Neuronal stem cell (in vitro differentiated cells): Measurements from ENCODE around the gene HDAC4.

Experiments used
- DNase-seq: peaks from one replicate; pipeline ENCODE4 v3.0.0-alpha.2; 2013; ENCODE audit warnings: low spot score
- H2AFZ ChIP-seq: one replicate; pipeline ENCODE4 v1.6.1; 2013; ENCODE audit warnings: mild to moderate bottlenecking, low read length, inconsistent platforms
- H2AK5ac ChIP-seq: 2 replicates; pipeline ENCODE4 v1.6.1; 2013; ENCODE audit warnings: low read depth, mild to moderate bottlenecking, inconsistent platforms, low read length, moderate library complexity, mixed read lengths
- H2BK120ac ChIP-seq: 2 replicates; pipeline ENCODE4 v1.6.1; 2013; ENCODE audit warnings: low read depth, mild to moderate bottlenecking, inconsistent platforms, low read length, moderate library complexity, mixed read lengths
- H2BK12ac ChIP-seq: one replicate; pipeline ENCODE4 v1.6.1; 2013; ENCODE audit warnings: low read length, inconsistent platforms
- H2BK15ac ChIP-seq: 2 replicates; pipeline ENCODE4 v1.6.1; 2013; ENCODE audit warnings: mild to moderate bottlenecking, low read length, inconsistent platforms, mixed read lengths
- H2BK5ac ChIP-seq: one replicate; pipeline ENCODE4 v1.6.1; 2013; ENCODE audit warnings: inconsistent platforms, mild to moderate bottlenecking, low read length, moderate library complexity
- H3K14ac ChIP-seq: one replicate; pipeline ENCODE4 v1.6.1; 2013; ENCODE audit warnings: low read length, inconsistent platforms
- H3K18ac ChIP-seq: 2 replicates; pipeline ENCODE4 v1.6.1; 2013; ENCODE audit warnings: low read length, inconsistent platforms
- H3K23ac ChIP-seq: 2 replicates; pipeline ENCODE4 v1.6.1; 2013; ENCODE audit warnings: low read depth, mild to moderate bottlenecking, mixed read lengths, low read length, inconsistent platforms; ENCODE audit not compliant: poor library complexity
- H3K27ac ChIP-seq: replicated peaks from 3 replicates; pipeline ENCODE4 v1.5.1; 2013; ENCODE audit warnings: low read length, inconsistent platforms
- H3K27me3 ChIP-seq, 3 experiments: 2 replicates each; pipeline ENCODE4 v1.6.1; 2013; ENCODE audit warnings: low read length in 3 of 3, mild to moderate bottlenecking in 2 of 3, inconsistent platforms in 1 of 3, low read depth in 1 of 3, mixed read lengths in 1 of 3, moderate library complexity in 1 of 3; ENCODE audit not compliant: control insufficient read depth in 3 of 3, insufficient read depth in 3 of 3
- H3K36me3 ChIP-seq, 2 donors: replicated peaks in 1 of 2; 2 replicates each; pipeline ENCODE4 v1.6.1; 2013; ENCODE audit warnings: low read length in 2 of 2; ENCODE audit not compliant: control insufficient read depth in 2 of 2, insufficient read depth in 2 of 2
- H3K4ac ChIP-seq: 2 replicates; pipeline ENCODE4 v1.6.1; 2013; ENCODE audit warnings: inconsistent platforms, mild to moderate bottlenecking, low read length, moderate library complexity
- H3K4me1 ChIP-seq, 2 donors: 1 replicate in 1 of 2; 2 replicates in 1 of 2; pipeline ENCODE4 v1.6.1; 2013; ENCODE audit warnings: low read length in 2 of 2, low read depth in 1 of 2; ENCODE audit not compliant: control insufficient read depth in 2 of 2, insufficient read depth in 1 of 2
- H3K4me2 ChIP-seq: one replicate; pipeline ENCODE4 v1.6.1; 2013; ENCODE audit warnings: mild to moderate bottlenecking, low read length, inconsistent platforms; ENCODE audit not compliant: insufficient read depth, poor library complexity, severe bottlenecking
- H3K4me3 ChIP-seq, 2 donors: 2 replicates each; pipeline ENCODE4 v1.5.1; 2013; ENCODE audit warnings: low read length in 2 of 2, mild to moderate bottlenecking in 2 of 2, inconsistent platforms in 1 of 2, moderate library complexity in 1 of 2
- H3K79me1 ChIP-seq: one replicate; pipeline ENCODE4 v1.6.1; 2013; ENCODE audit warnings: low read depth, mild to moderate bottlenecking, inconsistent platforms, low read length, moderate library complexity
- H3K9ac ChIP-seq: one replicate; pipeline ENCODE4 v1.6.1; 2013; ENCODE audit warnings: mild to moderate bottlenecking, low read depth, low read length, inconsistent platforms; ENCODE audit not compliant: poor library complexity
- H3K9me3 ChIP-seq, 2 donors: replicated peaks in 1 of 2; 2 replicates each; pipeline versions ENCODE3 to v1.6.1; 2013; ENCODE audit warnings: low read length in 2 of 2, mild to moderate bottlenecking in 2 of 2, inconsistent platforms in 1 of 2, low read depth in 1 of 2, mixed read lengths in 1 of 2, moderate library complexity in 1 of 2; ENCODE audit not compliant: control insufficient read depth in 2 of 2, insufficient read depth in 1 of 2
- H4K8ac ChIP-seq: one replicate; pipeline ENCODE4 v1.6.1; 2013; ENCODE audit warnings: low read depth, mild to moderate bottlenecking, inconsistent platforms, low read length, moderate library complexity
- H4K91ac ChIP-seq: one replicate; pipeline ENCODE4 v1.6.1; 2013; ENCODE audit warnings: low read length, low read depth, mild to moderate bottlenecking, inconsistent platforms; ENCODE audit not compliant: poor library complexity
- WGBS, 2 donors: extraction: QIAGEN DNeasy Blood & Tissue Kit; methylation state at CpG; one replicate each; pipeline ENCODE4 v1.1.7; 2013; ENCODE audit warnings: missing lambda C conversion rate in 2 of 2, mixed read lengths in 1 of 2; ENCODE audit not compliant: insufficient read length in 2 of 2, insufficient replicate concordance in 1 of 2; ENCODE audit errors: extremely low coverage in 2 of 2; 5-methylcytosine and 5-hydroxymethylcytosine counted together

HDAC4 gene

DNA sequence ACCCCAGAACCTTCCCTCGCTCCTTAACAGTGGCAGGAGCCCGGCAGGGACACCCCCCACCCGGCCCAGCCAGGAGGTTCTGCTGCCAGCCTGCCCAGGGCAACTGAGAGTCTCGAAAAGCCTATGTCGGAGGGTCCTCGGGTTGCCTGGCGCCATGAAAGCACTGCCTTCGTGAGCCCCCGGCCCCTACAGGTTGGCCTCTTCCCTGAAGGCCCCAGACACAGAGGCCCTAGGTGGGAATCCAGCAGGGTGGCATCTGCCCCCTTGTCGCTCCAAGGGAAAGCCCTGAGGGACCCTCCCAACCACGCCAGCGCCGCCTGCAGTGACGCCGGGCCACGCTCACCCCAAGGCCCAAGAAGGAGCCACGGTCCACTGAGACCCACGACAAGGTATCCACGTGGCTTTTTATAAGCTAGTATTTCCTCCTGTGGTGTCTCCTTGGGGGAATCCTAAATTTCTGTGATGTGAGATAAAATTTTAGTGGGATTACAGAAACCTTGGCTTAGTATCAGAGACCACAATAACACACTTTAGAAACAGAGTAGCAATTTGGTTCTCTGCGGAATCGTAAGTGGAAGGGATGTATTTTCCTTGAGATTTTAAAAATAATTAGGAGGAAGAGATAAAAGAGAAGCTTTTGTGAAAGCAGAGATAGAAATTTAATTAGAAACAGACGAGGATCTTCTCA lies 138.9 kb downstream of the HDAC4 start:
- no peaks in the 10 kb centered on the region for H3K27me3 ChIP-seq
- no peak overlapping the region for H2AK5ac ChIP-seq
- H3K79me1 ChIP-seq = peaks cover 11% of the 10 kb centered on the region
- H3K9ac ChIP-seq = no peak overlapping the region
- H2BK120ac ChIP-seq = no peak overlapping the region
- 100% methylated on average over 2 of the region's 22 CpGs; no CpG with 5 or more reads in 1 of the 2 donors for WGBS, 2 donors
- no peak overlapping the region for H4K91ac ChIP-seq
- H3K36me3 ChIP-seq = no peaks in the 10 kb centered on the region
- no peak overlapping the region for H3K27ac ChIP-seq
- H3K4me1 ChIP-seq = peaks cover 8 to 10% of the 10 kb centered on the region in 2 donors
- H3K14ac ChIP-seq = no peak overlapping the region
- no peak overlapping the region for H3K23ac ChIP-seq
- no peak overlapping the region for H2BK15ac ChIP-seq
- peaks cover 3 to 14% of the 10 kb centered on the region in 2 donors for H3K9me3 ChIP-seq
- no peak overlapping the region for H2BK12ac ChIP-seq
- no peak overlapping the region for H3K4me2 ChIP-seq
- H3K4ac ChIP-seq = no peak overlapping the region
- H4K8ac ChIP-seq = no peak overlapping the region
- no peak for DNase-seq
- peak overlapping the region; percentile 14 for H2BK5ac ChIP-seq
- H3K4me3 ChIP-seq = no peak overlapping the region
- no peak overlapping the region for H2AFZ ChIP-seq
- peak overlapping the region; percentile 27 for H3K18ac ChIP-seq

- no peak overlapping the region for H3K4me2 ChIP-seq
- no peak overlapping the region for H2AFZ ChIP-seq
- peaks cover 3 to 14% of the 10 kb centered on the region in 2 donors for H3K9me3 ChIP-seq
- H2BK120ac ChIP-seq = no peak overlapping the region
- DNase-seq = no peak
- peak overlapping the region; percentile 83 for H3K23ac ChIP-seq
- peak overlapping the region; percentile 19 for H3K18ac ChIP-seq
- H2BK5ac ChIP-seq = peak overlapping the region; percentile 14
- H2BK12ac ChIP-seq = no peak overlapping the region
- H3K14ac ChIP-seq = no peak overlapping the region
- no peak overlapping the region for H3K4ac ChIP-seq
- no peak overlapping the region for H3K27ac ChIP-seq
- H3K9ac ChIP-seq = no peak overlapping the region
- no peaks in the 10 kb centered on the region for H3K27me3 ChIP-seq
- peaks cover 8 to 10% of the 10 kb centered on the region in 2 donors for H3K4me1 ChIP-seq
- WGBS, 2 donors = no CpG with 5 or more reads among the region's 8 CpGs
- H3K4me3 ChIP-seq = no peak overlapping the region
- peak overlapping the region; percentile 37 for H2AK5ac ChIP-seq
- H3K79me1 ChIP-seq = peaks cover 13% of the 10 kb centered on the region
- no peaks in the 10 kb centered on the region for H3K36me3 ChIP-seq
- H4K91ac ChIP-seq = no peak overlapping the region
- no peak overlapping the region for H2BK15ac ChIP-seq
- no peak overlapping the region for H4K8ac ChIP-seq
These were observed 139.5 kb downstream of the HDAC4 start for GRCh38 chr2:239261356-239261755.

GRCh38 chr2:239260546-239261327 lies 140.1 kb downstream of the HDAC4 start:
- Histone ChIP-seq H3K4me1 (peaks cover 7 to 14% of the 10 kb centered on the region in 2 donors), H4K8ac (no peak overlapping the region)

GRCh38 chr2:239259603-239260298 lies 141.1 kb downstream of the HDAC4 start:
- Histone ChIP-seq H3K4me3 (no peak overlapping the region), H3K23ac (no peak overlapping the region), H3K4me1 (peaks cover 8% of the 10 kb centered on the region in 2 donors), H2AFZ (no peak overlapping the region), H3K27ac (no peak overlapping the region), H3K4ac (no peak overlapping the region), H3K9me3 (peaks cover 3 to 14% of the 10 kb centered on the region in 2 donors), H3K27me3 (no peaks in the 10 kb centered on the region), H2BK12ac (no peak overlapping the region), H3K4me2 (no peak overlapping the region), H2BK5ac (no peak overlapping the region), H3K36me3 (no peaks in the 10 kb centered on the region), H3K79me1 (peaks cover 15% of the 10 kb centered on the region), H2BK120ac (no peak overlapping the region), H2AK5ac (no peak overlapping the region), H3K14ac (no peak overlapping the region), H4K8ac (no peak overlapping the region), H3K9ac (no peak overlapping the region), H4K91ac (no peak overlapping the region), H3K18ac (no peak overlapping the region), H2BK15ac (no peak overlapping the region)
- no CpG with 5 or more reads among the region's 18 CpGs for WGBS, 2 donors
- DNase-seq = no peak

More at GRCh38 chr2:239260546-239261327, 140.1 kb downstream of the HDAC4 start:
- Histone ChIP-seq H3K4ac (no peak overlapping the region), H4K91ac (no peak overlapping the region), H3K4me2 (no peak overlapping the region), H3K4me3 (no peak overlapping the region), H3K9ac (no peak overlapping the region), H2AFZ (no peak overlapping the region), H3K36me3 (no peaks in the 10 kb centered on the region), H2BK5ac (no peak overlapping the region), H2AK5ac (peak overlapping the region; percentile 37), H2BK15ac (no peak overlapping the region), H3K14ac (no peak overlapping the region), H3K79me1 (peaks cover 15% of the 10 kb centered on the region), H3K23ac (peak overlapping the region; percentile 83), H3K9me3 (peaks cover 3 to 14% of the 10 kb centered on the region in 2 donors), H3K18ac (no peak overlapping the region), H2BK120ac (no peak overlapping the region), H2BK12ac (no peak overlapping the region), H3K27ac (no peak overlapping the region), H3K27me3 (no peaks in the 10 kb centered on the region)
- DNase-seq = no peak
- WGBS, 2 donors = no CpG with 5 or more reads among the region's 21 CpGs
